ENCODE data around the gene EPB41L5. TPM values are rescaled to one million over a fixed set of nuclear protein-coding genes. Genes with fewer than 3 reads are reported as not detected.

EPB41L5 gene
- total RNA-seq, 1 donor from 2014 or later = 27.0 TPM

GRCh38 chr2:120218181-120218580, 205.3 kb downstream of the EPB41L5 start:
- no peak overlapping the region for H3K4me3 ChIP-seq (ENCODE audit: low read depth, low read length)
- no peak for TF ChIP-seq CTCF (conservative IDR thresholded peaks at IDR 0.05; ENCODE audit: low read depth, low read length)
- DNase-seq (ENCODE audit: low read depth) = no peak

- TF ChIP-seq CTCF (conservative IDR thresholded peaks at IDR 0.05; ENCODE audit: low read depth, low read length) = no peak
- DNase-seq (ENCODE audit: low read depth) = no peak
- no peak overlapping the region for H3K4me3 ChIP-seq (ENCODE audit: low read depth, low read length)
Measured at GRCh38 chr2:120219291-120219690, 206.4 kb downstream of the EPB41L5 start.

GRCh38 chr2:120219766-120220165, 206.9 kb downstream of the EPB41L5 start:
- no peak for DNase-seq (ENCODE audit: low read depth)
- H3K4me3 ChIP-seq (ENCODE audit: low read depth, low read length) = no peak overlapping the region
- no peak for TF ChIP-seq CTCF (conservative IDR thresholded peaks at IDR 0.05; ENCODE audit: low read depth, low read length)

GRCh38 chr2:120220756-120221155, 207.9 kb downstream of the EPB41L5 start:
- no peak for DNase-seq (ENCODE audit: low read depth)
- no peak for TF ChIP-seq CTCF (conservative IDR thresholded peaks at IDR 0.05; ENCODE audit: low read depth, low read length)
- H3K4me3 ChIP-seq (ENCODE audit: low read depth, low read length) = no peak overlapping the region

GRCh38 chr2:120221616-120222015, 208.7 kb downstream of the EPB41L5 start:
- no peak for DNase-seq (ENCODE audit: low read depth)
- H3K4me3 ChIP-seq (ENCODE audit: low read depth, low read length) = no peak overlapping the region
- TF ChIP-seq CTCF (conservative IDR thresholded peaks at IDR 0.05; ENCODE audit: low read depth, low read length) = no peak

- DNase-seq (ENCODE audit: low read depth) = no peak
- peak overlapping the region; percentile 58 for H3K4me3 ChIP-seq (ENCODE audit: low read depth, low read length)
- TF ChIP-seq CTCF (conservative IDR thresholded peaks at IDR 0.05; ENCODE audit: low read depth, low read length) = no peak
Measured at GRCh38 chr2:120222186-120223033, 209.5 kb downstream of the EPB41L5 start.

Data from epithelial cell of proximal tubule (primary cell).